ENCODE data around the gene CCDC85C. TPM values are rescaled to one million over a fixed set of nuclear protein-coding genes. Genes with fewer than 3 reads are reported as not detected.

CCDC85C gene
- total RNA-seq, 1 donor from 2014 or later, result 41.0 TPM

- peaks cover 6% of the 10 kb centered on the region for H3K36me3 ChIP-seq
- peak overlapping the region; percentile 85 for H3K27ac ChIP-seq (replicated peaks)
- peaks cover 59% of the 10 kb centered on the region for H3K4me1 ChIP-seq
- no peaks in the 10 kb centered on the region for H3K27me3 ChIP-seq (ENCODE audit: low read depth)
- H3K9me3 ChIP-seq (replicated peaks), result no peaks in the 10 kb centered on the region
- H3K4me3 ChIP-seq, result no peak overlapping the region
- TF ChIP-seq, protein P1, sequence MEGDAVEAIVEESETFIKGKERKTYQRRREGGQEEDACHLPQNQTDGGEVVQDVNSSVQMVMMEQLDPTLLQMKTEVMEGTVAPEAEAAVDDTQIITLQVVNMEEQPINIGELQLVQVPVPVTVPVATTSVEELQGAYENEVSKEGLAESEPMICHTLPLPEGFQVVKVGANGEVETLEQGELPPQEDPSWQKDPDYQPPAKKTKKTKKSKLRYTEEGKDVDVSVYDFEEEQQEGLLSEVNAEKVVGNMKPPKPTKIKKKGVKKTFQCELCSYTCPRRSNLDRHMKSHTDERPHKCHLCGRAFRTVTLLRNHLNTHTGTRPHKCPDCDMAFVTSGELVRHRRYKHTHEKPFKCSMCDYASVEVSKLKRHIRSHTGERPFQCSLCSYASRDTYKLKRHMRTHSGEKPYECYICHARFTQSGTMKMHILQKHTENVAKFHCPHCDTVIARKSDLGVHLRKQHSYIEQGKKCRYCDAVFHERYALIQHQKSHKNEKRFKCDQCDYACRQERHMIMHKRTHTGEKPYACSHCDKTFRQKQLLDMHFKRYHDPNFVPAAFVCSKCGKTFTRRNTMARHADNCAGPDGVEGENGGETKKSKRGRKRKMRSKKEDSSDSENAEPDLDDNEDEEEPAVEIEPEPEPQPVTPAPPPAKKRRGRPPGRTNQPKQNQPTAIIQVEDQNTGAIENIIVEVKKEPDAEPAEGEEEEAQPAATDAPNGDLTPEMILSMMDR (IDR thresholded peaks at IDR 0.05; ENCODE audit: borderline replicate concordance), result no peak
- peak; percentile 18 for DNase-seq
- intact Hi-C loops (cut with micrococcal nuclease), result no loop called here
These were observed 79.8 kb downstream of the CCDC85C start for GRCh38 chr14:99524091-99524661.

DNA sequence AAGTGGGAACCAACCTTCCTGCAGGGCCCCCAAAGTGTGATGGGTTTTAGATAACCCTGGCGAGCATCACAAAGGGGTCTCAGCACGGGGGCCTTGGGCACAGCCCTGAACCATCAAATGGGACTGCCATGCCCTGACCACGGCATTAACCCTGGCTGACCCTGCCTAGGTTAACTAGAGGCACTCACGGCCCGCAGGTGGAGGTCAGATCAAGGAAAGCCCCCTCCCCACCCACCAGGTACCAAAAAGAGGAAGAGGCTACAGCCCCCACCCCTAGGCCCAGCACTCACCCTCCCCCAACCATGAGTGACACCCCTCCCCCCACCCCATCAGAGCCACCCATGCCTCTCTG, 80.3 kb downstream of the CCDC85C start:
- Histone ChIP-seq H3K4me1 (peaks cover 61% of the 10 kb centered on the region), H3K27ac (replicated peaks) (peak overlapping the region; percentile 85), H3K9me3 (replicated peaks) (no peaks in the 10 kb centered on the region), H3K4me3 (no peak overlapping the region), H3K27me3 (ENCODE audit: low read depth) (no peaks in the 10 kb centered on the region), H3K36me3 (peaks cover 6% of the 10 kb centered on the region)
- intact Hi-C loops (cut with micrococcal nuclease), result no loop called here
- DNase-seq, result peak; percentile 7
- TF ChIP-seq, protein P1 (IDR thresholded peaks at IDR 0.05; ENCODE audit: borderline replicate concordance), result no peak

DNA sequence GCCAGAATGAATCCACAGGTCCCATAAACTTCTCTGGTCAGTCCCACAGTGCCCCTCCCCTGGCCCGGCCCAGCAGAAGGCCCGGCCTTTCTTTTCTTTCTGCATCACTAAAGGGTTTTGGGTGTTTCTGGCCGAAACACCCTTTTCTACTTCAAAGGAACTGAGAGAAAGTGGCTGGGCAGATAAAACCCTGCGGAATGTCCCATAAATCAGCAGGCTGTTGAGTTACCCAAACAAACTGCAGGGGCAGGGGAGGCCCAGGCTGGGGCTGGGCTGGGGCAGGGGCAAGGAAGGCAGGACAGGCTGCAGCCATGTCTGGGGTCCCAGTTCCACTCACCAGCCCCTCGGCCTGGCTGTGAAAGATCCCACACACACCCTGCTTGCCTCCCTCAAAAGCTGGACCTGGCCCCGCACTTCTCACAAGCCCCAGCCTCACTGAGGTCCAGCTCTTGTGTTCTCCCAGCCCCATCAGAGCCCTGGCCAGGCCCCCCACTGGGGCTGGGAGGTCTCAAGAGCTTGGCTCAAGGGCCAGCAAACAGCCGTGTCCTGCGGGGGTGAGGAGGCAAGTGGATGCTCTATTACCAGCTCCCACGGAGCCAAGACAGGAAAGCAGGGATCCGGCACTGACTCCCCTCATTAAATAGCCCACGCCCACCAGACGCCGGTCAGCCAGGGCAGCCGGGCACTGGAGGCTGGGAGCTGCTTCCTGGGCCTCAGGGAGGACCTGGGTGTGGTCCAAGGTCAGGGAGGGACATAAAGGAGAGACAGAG, 80.9 kb downstream of the CCDC85C start:
- intact Hi-C loops (cut with micrococcal nuclease), result no loop called here

DNA sequence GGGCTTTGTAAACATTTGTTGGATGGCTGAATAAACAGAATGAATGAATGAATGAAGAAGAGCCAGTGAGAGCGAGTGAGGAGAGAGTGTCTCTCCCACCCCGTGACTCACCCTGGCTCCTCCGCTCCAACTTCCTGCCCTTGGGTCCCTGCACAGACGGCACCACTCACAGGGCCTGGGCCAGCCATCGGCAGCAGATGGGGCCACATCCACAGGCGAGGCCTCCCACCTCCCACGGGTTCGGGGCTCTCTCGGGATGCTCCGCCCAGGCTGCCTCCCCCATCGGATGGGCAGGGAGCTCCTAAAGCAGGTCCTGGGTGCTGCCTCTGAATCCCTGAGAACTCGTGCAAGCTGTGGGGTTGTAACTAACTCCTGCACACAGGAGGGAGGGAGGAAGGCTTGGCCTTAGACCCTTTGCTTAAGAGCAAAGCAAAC, 81.5 kb downstream of the CCDC85C start:
- intact Hi-C loops (cut with micrococcal nuclease), result no loop called here
- Histone ChIP-seq H3K4me3 (no peak overlapping the region), H3K4me1 (peaks cover 69% of the 10 kb centered on the region), H3K27ac (replicated peaks) (peak overlapping the region; percentile 85), H3K27me3 (ENCODE audit: low read depth) (no peaks in the 10 kb centered on the region), H3K36me3 (peaks cover 6% of the 10 kb centered on the region), H3K9me3 (replicated peaks) (no peaks in the 10 kb centered on the region)
- TF ChIP-seq, protein P1 (IDR thresholded peaks at IDR 0.05; ENCODE audit: borderline replicate concordance), result no peak
- DNase-seq, result peak; percentile 34

More for the DNA sequence above, 80.9 kb downstream of the CCDC85C start:
- H3K4me3 ChIP-seq, result no peak overlapping the region
- DNase-seq, result peak; percentile 15
- H3K27ac ChIP-seq (replicated peaks), result peak overlapping the region; percentile 85
- H3K27me3 ChIP-seq (ENCODE audit: low read depth), result no peaks in the 10 kb centered on the region
- H3K4me1 ChIP-seq, result peaks cover 66% of the 10 kb centered on the region
- TF ChIP-seq, protein P1 (IDR thresholded peaks at IDR 0.05; ENCODE audit: borderline replicate concordance), result no peak
- H3K36me3 ChIP-seq, result peaks cover 6% of the 10 kb centered on the region
- no peaks in the 10 kb centered on the region for H3K9me3 ChIP-seq (replicated peaks)

DNA sequence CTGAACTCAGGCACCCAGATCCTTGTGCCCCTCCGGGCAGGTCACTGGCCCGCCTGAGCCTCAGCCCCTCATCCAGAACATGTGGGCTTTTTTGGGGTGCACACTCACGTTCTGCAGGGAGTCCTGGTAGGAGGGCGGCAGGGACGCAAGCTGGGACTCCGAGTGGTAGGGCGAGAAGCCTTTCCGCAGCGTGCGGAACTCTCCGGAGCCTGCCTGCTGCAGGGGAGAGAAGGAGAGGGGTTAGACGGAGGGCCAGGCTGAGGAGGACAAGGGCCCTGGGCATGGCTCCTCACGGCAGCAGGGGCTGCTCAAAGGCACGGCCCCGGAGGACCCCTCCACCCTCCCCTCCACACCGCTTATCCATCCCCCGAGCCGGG, 82.0 kb downstream of the CCDC85C start:
- Histone ChIP-seq H3K4me1 (peaks cover 67% of the 10 kb centered on the region), H3K4me3 (no peak overlapping the region), H3K27ac (replicated peaks) (peak overlapping the region; percentile 85), H3K27me3 (ENCODE audit: low read depth) (no peaks in the 10 kb centered on the region), H3K9me3 (replicated peaks) (no peaks in the 10 kb centered on the region), H3K36me3 (peaks cover 6% of the 10 kb centered on the region)
- TF ChIP-seq, protein P1 (IDR thresholded peaks at IDR 0.05; ENCODE audit: borderline replicate concordance), result no peak
- intact Hi-C loops (cut with micrococcal nuclease), result no loop called here
- DNase-seq, result peak; percentile 7
